NOMO-1 treated with dmso at 0.1 percent for 144 hours (cell line): ENCODE measurements around the gene LIX1L.

Experiments used
- DNase-seq: peaks from one replicate; lab custom pipeline; 2025; ENCODE audit not compliant: unreplicated experiment; lab: John Stamatoyannopoulos, UW

Gene LIX1L

DNA sequence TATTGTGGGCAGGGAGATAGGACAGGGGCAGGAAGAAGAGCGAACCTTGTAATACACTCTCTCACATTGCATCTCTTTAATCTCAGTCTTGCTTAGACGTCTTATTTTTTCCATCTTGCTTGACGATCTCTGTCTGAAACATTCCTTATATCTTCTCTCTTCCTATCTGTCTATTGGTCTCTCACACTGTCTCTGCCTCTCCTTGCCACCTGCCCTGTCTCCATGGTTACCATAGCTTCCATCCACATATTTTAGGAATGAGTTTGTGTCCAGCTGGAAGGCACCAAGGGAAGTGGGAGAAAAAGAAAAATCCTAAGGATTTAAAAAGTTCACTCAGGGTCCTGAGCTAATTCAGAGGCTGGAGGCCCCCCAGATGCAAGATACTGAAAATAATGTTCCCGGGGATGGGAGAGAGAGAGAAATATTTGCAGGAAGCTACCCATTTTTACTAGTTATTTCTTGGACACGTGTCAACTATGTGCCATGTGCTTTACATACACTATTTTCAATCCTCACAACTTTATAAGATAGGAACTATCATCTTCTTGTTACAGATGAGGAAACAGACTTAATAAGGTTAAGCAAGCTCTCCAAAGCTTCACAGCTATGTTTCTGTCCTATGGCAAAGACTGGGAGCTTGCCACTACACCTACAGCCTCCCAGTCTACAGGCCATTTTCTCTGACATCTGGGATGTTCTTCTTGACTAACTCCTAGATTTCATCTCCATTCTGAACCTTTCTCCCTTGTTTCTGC lies 5.6 kb upstream of the LIX1L start:
- DNase-seq: no peak

DNA sequence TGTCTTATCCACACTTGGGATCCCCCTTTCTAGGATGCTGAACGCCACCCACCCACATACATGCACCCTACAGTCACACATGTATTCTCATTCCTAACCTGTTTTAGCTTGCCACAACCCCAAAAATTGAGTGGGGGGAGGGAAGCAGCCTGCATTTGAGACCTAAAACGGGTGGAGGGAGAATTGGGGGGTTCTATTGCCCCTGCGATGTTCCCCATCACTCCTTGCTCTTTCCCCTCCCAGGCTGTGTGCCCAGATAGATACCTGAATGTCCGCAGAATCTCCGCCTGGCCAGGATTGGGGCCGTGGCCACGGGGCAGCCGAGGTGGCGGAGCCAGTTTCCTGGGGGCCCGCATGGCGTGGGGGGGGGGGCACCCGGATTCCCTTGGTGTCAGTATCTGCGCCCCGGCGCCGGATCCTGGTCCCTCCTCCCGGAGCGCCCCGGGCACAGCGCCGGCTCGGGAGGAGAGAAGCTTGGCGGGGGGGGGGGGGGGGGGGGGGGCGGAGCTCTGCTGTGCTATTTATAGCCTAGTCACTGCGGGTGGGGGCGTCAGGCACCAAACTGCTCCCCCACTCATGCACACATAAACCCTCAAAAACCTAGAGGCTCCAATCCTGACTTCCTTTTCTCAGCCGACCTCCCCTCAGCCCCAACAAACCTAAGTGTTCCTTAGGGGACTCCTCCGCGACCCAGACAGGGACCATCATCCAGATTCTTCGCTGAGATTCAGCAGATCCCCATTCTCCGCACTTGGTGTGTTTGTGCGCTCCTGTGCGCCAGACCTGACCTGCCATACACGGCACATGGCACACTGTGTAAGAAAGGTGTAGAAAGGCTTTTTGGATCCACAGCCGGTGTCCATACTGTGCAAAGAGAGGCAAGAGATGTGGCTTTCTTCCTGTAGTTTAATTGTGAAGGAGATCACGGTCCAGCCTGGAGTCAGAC lies 4.6 kb upstream of the LIX1L start:
- DNase-seq: no peak

DNA sequence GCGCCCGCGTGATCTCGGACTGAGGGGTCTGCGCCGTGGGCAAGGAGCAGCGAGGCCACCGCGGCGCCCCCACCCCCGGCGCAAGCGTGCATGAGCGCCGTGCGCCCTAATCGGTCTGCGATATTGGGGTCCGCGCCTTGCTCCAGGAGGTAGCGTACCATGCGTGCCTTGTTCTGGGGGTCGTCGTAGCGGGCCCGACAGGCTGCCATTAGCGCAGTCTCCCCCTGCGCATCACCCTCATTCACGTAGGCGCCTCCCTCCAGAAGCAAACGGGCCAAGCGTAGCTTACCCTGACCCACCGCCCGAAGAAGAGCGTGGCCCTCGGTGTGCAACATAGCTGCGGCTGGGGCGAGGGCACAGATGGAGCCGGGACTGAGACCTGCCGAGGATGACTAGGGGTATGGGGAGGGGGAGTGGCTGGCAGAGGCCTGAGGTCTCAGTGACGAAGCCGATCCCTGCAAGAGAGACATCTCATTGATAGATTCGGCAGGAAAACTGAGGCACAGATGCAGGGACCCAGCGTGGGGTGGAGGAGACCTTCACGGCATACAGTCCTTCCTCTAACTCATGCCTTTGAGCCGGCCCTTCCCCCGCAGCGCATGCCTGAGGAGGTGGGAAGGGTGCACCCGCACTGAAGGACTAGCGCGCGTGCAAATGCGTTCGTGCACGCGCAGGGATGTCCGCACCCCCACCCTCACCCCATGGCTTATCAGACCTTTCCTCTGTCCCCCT lies 3.8 kb upstream of the LIX1L start:
- DNase-seq: no peak

DNA sequence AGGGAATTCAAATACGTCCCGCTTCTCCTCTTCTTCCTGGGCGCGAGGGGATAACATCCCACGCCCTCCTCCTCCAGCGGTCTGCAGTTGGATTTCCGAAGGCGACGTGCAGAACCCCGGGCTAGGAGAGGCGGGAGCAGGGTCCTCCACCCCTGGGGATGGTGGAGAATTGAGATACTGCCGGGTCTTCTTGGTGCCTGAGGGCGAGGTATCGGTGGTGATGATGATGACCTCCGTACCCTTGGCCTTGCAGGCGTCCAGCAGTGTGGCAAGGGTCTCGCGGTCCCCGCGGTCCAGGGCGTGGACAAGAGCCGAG lies 3.2 kb upstream of the LIX1L start:
- no peak for DNase-seq

DNA sequence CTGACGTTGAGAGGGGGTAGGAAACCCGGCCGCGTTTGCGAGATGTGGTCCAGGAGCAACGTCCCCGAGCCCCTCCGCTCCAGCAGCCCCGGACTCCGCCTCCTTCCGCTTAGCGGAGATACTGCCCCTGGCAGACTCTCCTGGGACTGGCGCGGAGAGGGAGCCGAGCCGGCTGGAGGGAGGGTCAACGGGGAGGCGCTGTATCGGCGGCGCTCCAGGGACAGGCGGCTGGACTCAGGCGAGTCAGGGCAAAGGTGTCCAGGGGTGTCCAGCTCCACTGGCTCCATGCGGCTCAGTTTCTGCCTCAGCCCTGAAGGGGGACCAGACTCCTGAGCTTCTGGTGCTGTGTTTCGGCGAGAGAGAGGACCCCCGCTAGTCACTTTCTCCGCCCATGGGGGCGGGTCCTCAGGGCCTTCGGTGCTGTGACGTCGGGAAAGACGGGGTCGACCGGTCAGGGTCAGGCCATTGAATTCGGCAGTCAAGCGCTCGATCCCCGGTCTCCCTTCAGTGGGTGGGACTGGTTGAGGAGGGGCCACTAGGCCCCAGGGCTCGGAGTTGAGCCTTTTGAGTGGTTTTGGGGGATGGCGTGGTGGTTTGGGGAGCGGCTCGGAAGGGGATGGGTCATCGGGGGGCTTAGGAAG lies 2.8 kb upstream of the LIX1L start:
- no peak for DNase-seq

DNA sequence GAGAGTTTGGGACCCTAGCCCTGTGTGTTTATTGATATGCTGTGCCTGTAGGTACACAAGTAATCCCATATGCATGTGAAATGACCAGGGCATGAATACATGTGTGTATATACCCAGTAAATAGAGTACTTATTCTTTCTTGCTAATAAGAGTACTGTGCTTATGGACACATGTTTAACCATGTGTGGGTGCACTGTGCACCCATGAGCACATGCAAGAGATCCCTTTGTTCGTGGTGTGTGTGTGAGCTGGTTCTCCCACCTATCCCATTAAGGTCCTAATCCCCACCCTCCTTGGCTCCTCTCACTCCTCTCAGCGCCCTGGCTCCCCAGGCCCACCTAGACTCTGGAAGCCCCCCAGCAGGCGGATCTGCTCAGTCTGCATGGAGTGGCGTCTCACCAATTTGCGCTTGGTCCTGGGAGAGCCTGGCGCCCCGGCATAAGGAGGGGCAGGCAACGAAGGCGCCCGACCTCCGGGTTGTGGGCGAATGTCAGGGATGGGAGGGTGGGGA lies 2.2 kb upstream of the LIX1L start:
- no peak for DNase-seq

DNA sequence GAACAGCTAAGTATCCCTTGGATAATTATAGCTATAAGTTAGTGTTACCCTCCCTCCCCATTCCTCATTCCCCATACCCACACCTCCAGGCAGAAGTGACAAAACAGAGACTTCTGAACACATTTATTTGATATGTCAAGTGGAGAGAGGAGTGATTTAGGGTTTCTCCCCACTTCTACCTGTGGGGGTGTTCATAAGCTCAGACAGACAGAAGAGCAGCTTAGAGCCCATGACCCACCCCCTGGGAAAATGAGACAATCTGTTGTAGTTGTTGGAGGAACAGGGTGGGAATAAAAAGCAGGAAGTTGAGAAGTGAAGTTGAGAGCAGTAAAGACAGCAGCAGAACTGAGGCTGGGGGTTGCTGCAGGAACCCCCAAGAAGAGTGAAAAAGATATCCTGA lies 1.5 kb upstream of the LIX1L start:
- DNase-seq: no peak

DNA sequence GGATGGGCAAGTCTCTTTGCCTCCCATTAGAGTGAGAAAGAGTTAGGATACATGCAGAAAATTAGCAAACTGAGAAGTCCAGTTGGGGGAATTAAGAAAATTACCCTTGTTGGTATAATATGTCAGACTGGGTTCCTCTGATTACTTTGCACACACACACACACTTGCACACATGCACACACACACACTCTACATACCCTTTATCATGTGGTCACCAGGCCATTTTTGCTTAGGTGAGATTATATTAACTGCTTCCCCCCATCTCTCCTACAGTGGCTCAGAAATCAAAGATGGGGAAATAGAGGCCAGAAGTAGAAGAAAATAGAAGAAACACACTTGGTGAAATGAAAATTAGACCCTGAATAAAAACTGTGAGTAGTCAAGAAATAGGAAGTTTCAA lies 917 bp upstream of the LIX1L start:
- no peak for DNase-seq

DNA sequence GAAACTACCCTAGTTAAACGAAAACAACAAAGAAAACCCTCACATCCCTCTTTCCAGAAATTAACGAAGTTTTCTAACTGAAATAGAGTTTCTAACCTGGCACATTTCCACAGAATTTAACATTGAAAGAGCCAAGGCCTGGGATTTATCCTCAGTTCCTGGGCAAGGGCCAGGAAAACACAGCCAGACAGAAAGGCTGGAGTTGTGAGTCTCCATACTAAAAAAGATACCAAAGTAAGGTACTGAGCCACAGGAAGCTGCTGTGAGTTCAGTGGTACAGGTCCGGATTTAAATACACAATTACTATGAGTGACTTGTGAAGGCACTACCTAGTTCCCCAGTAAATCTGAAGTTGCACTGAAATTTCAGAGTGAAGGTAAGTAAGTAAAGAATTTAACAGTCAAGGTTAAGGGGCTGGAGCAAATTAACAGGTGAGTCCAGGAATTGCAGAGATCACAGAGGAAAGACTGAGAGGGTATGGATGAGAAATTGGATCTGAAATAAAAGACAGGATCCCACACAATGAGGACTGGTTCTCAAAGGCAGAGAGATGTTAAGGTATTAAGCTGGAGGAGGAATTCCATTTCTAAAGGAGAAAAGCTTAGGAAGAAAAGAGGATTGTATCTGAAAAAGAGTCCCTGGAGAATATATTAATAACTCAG lies 905 bp downstream of the LIX1L start:
- no peak for DNase-seq

DNA sequence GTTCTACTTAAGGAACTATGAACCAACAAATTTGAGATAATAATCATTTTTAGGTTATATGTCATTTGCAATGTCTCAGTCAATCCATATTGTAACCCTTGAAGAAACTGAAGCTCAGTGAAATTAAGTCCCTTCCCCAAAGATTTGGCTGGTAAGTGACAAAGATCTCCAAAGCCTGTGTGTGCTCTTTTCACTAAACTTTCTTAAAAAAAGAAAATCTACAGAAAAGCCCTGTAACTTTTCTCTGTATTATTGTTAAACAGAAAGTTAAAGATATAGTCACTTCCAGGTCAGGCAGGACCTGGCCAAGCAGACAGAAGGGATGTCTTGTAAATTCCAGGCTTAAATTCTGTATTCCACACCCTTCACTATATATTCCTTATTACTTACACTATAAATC lies 1.5 kb downstream of the LIX1L start:
- DNase-seq: no peak

DNA sequence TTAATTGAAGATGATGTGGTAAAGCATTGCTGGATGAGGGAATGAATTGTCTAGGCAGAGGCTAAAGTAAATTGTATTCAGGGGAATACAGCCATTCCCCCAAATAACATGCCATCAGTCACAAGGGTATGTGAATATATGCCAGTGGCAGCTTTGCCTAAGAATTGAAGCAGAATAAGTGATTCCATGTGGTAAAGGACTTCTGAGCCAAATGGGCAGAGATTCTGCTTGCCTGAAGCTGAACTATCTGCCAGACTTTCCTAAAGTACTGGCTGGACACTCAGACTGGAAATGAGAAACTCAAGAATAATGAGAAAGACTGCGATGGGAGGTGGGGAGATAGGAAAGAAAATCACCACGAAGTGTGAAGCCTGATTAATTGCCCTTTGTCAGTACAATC lies 2.4 kb downstream of the LIX1L start:
- DNase-seq: no peak

DNA sequence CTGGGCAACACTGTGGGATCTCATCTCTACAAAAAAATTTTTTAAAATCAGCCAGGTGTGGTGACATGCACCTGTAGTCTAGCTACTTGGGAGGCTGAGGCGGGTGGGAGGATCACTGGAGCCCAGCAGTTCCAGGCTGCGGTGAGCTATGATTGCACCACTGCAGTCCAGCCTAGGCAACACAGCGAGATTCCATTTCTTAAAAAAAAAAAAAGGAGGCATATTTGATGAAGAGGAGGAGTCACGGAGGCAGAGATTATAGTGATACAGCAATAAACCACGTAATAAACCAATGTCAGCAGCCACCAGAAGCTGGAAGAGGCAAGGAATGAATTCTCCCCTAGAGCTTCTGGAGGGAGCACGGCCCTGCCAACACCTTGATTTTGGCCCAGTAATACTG lies 4.0 kb downstream of the LIX1L start:
- no peak for DNase-seq

DNA sequence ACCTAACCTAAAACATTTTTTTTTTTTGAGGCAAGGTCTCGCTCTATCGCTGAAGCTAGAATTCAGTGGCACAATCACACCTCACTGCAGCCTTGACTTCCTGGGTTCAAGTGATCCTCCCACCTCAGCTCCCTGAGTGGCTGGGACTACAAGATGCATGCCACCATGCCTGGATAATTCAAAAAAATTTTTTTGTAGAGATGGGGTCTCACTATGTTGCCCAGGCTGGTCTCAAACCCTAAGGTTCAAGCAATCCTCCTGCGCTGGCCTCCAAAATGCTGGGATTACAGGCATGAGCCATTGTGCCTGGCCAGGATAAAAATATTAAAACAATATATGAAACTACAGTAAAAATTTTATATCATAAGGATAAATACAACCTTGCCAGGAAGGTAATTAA lies 4.9 kb downstream of the LIX1L start:
- no peak for DNase-seq

DNA sequence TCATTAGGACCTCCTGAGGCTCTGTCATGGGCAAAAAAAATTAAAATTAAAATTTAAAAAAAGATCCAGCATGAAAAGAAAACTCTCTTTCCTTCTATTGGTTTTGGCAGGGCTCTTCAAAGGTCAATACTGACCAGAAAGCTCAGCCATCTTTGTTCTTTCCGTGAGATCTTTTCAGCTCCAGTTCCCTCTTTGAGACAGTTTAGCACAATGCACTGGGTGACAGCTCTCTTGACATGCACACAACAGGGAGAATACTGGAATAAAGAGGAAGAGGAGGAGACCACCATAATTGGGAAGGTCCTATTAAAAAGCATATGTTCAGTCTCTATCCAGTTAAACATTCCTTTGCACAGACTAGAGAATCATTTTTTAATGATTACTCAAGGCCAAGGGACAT lies 6.3 kb downstream of the LIX1L start:
- DNase-seq: no peak

DNA sequence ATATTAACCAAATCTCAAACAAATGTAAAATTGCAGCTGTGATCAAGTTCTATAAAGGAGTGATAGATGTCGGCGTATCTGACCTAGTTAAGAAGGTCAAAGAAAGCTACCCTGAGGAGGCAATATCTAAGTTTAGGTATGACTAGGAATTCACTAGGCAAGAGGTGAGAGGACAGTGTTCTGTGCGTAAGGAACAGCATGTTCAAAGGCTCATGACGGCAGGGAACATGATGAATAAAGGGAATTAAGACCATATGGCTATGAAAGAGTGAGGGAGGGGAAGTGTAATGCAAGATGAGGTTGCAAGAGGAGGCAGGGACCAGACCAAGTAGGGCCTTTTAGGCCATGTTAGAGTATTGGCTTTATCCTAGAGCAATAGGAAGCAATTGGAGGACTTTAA lies 8.6 kb downstream of the LIX1L start:
- DNase-seq: no peak

DNA sequence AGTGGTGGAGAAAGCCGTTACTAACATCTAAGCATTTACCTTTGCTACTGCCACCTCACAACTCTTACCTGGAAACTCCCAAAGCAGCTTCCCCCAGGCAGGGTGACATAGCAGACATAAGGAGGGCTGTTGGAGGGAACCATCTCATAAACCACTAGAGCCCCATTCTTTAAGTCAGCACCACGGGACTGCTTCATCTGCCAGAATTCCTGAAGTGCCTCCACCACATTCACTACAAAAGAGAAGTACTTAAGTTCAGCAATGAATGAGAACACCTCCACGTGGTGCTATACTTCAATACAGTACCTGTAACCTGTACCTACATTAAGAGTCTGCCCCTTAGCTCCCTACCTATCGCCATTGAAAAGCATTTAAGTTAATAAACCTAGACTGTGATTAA lies 10.3 kb downstream of the LIX1L start:
- no peak for DNase-seq

DNA sequence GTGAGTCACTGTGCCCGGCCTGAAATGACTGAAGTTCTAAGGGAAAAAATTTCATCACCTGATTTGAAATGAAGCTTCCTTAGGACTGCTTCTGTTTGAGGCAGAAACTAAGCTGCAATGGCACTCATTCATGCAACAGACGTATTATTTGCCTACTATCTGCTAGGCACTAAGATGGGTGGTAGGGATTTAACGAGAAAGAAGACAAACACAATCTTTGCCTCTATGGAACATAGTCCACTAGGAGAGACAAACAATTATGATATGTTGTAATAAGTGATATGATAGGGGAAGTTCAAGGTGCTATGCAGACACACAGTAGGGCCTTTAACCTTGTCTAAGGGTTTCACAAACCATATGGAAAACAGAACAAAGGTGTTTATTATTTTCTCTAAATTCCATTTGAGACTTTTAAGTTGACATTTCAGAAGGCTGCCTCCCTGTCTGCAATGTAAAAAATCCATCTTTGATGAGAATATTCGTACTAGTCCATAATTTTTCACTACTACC lies 11.3 kb downstream of the LIX1L start:
- no peak for DNase-seq

DNA sequence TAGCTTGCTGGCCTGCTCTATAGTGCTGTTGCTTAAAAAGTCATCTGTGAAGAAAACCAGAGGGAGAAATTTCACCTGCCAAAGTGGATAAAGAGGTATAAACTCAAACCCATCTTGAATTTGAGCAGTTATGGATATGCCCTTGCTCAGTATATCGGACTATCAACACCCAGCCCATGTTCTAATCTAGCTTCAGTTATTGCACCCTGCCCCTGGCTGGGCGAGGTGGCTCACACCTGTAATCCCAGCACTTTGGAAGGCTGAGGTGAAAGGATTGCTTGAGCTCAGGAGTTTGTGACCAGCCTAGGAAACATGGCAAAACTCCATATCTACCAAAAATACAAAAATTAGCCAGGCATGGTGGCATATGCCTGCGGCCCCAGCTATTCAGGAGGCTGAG lies 13.3 kb downstream of the LIX1L start:
- no peak for DNase-seq

DNA sequence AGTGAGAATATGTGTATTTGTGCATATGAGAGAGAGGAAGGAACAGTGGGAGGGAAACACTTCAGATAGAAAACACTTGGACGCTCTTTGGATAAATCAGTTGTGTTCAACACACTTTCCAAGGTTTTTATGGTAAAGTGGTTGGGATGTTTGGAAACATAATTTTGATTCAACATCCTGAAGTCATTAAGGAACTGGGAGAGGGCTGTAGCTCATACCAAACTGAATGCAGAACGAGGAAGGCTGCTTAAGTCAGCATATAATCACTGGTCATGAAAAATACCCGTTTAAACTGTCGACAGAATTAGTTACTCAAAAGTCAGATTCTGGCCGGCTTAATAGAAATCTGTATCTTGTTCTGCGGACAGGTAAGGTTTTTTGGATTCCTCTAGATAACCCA lies 14.9 kb downstream of the LIX1L start:
- no peak for DNase-seq

DNA sequence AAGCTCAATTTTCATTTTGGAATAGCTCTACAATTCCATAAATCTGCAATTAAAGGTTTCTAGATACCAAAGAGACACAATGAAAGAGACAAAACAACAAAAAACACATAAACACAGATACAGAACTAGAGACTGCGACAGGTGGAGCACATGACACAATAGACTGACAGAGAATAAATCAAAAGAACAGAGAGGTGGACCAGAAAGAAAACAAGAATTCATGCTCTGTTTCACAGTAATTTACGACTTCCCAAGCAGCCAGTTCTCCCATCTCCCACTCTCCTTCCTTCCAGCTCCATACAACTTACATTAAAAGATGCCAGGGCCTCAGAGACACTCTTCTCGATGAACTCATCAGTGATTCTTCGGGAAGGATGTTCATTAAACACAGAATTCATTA lies 15.4 kb downstream of the LIX1L start:
- no peak for DNase-seq

DNA sequence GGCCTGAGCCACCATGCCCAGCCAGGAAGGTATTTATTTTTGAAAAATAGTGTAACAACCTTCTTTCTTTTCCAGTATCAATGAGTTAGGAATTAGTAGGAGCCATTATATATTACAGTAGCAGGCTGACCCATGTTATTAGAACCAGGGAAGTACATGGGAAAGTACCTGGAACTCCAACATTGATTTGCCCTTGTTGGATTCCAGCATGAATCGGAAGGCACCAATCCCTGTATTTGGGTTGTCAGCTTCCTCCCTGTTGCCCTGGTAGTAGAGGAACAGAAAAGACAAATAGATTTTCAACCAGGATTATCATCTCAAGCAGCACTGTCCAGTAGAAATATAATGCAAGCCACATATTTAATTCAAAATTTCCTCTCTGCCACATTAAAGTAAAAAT lies 20.4 kb downstream of the LIX1L start:
- DNase-seq: no peak
